GM19467 (cell line): Measurements from ENCODE around the gene OR13D1.
A peak's percentile ranks its signal among the peaks of the same experiment; 100 is the strongest.
"Not testable (repeated sequence)": the region's sequence is repeated elsewhere in the genome, so short reads cannot be mapped to it uniquely, and the experiment has no call there.

Experiments
- ATAC-seq: cut with Tn5 transposase; IDR thresholded peaks from one replicate; pipeline ENCODE4 v1.9.1; 2021; ENCODE audit warnings: mild to moderate bottlenecking, moderate library complexity; ENCODE audit not compliant: unreplicated experiment

The OR13D1 gene, protein sequence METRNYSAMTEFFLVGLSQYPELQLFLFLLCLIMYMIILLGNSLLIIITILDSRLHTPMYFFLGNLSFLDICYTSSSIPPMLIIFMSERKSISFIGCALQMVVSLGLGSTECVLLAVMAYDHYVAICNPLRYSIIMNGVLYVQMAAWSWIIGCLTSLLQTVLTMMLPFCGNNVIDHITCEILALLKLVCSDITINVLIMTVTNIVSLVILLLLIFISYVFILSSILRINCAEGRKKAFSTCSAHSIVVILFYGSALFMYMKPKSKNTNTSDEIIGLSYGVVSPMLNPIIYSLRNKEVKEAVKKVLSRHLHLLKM

DNA sequence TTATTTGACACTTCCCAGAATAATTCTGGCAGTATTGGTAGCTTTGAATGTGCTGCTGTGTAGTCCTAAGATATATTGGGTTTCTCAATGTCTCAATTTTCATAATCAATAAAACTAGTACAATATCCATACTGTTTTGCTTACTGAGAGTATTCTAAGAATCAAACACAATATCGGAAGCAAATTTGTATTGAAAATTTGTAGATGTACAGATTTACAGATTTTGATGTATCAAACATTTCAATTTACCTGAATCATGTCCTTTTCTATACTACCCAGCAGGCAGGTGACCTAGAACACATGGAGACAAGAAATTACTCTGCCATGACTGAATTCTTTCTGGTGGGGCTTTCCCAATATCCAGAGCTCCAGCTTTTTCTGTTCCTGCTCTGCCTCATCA, at the start of gene OR13D1:
Gene OR13D1, plus strand, starts transcription at position 301 of the 400 bp plus-strand sequence. Its CDS starts 0 bp downstream, at position 301.
- ATAC-seq = no peak

DNA sequence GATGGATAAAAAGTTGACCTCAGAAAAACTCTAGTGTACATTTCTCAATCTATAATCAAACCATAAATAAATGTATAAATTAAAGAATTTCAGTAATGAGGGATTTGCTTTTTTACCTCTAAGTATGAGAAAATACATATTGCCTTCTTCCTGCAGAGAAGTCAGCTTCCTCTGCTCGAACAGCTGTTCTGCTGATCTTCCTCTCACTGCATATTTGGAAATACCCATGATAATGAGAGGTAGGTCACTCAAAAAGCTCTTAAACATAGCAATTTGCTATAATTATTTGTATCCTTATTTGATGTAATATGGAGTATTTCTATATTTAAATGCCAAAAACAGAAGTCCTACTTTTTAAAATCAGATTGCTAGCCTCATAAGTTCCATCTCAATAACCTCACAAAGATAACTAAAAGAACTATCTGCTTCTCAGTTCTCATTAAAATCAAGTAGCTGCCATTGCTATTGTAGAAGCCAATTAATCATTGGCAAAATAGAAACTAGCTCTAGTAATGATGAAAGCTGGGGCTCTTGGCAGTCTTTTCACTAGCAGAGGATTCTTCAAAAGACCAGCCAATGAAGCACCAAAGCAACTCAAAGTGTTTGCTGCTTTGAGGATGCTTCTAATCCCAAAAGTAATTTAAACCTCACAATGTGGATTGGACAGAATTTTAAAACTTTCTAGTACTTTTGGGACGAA, 35.7 kb upstream of the OR13D1 start:
- no peak for ATAC-seq

DNA sequence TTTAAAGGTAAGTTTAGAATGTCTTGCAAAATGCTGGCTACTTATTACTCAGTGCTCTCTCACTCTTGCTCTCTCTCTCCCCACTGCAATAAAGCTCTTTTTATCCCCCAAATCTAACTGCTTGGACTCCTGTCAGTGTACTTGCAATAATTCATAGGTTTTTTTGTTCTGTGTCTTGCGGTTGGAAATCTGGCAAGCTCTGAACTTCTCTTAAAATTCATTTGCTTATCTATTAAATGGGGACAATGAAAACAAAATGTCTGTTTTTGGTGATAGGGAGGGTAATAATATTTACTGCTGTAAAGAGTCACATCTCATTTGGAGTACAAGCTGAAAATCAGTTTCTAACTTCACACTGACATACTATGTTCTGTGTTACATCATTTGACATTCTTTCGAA, 18.7 kb upstream of the OR13D1 start:
- ATAC-seq = no peak

DNA sequence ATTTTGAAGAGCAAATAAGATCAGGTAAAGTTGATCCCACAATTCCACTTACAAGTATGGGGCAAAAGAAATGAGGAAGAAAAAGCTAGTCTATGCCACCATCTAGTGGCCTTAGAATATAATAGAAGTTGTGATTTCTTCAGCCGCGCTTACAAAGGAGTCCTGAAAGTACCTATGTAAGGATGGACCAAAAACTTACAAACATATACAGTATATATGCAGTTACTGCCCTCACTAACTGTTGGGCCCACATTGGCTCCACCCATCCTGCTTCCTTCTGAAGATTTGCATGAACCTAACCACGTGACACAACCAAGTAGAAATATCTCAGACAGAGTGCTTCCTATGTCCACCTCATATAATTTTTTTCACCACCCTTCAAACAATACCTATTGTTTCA, 11.7 kb upstream of the OR13D1 start:
- ATAC-seq = no peak

DNA sequence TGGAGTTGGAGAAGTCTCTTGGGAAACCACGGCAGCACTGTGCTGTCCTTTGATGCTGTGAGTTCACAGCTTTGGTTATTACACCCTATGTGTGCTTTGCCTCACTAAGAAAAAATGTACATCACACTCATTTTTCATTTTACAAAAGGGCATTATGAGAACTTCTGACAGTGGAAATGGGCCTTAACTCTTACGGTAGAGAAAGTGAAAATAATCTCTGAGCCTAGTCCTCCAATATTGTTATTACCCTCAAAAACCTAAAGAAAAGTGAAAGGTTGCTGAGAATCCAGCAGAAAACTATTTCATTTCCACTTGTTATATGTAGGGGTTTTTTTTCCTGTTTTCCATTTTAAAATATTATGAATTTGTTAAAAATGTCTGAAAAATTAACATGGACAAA, 8.2 kb upstream of the OR13D1 start:
- ATAC-seq = no peak

DNA sequence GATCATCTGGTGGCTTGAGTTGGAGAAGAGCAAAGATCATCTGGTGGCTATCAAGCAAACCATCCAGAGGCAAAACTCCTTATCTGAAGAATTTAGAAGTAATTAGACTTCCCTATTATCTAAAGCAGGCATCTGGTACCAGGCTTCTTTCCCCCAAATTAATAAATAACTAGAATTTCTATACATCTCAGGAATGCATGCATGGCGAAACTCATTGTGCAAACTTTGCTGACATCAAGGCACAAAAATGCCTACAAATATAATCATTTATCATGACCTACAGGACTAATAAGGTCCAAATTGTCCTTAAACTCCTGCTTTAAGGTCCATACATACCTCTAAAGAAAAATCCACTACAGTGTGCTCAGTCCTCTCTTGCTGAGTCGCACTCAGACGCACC, 6.0 kb downstream of the OR13D1 start:
- no peak for ATAC-seq

DNA sequence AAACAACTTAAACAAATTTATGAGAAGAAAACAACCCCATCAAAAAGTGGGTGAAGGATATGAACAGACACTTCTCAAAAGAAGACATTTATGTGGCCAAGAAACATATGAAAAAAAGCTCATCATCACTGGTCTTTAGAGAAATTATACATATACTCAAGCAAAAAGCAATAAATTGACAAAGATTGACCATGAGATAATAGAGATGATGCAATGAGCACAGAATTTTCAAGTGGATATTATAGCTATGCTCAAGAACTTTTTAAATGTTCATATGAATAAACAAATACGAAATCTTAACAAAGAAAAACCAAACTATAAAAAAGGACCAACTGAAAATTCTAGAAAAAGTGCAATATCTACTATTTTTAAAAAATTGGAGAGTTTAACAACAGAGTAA, 14.4 kb downstream of the OR13D1 start:
- not testable (repeated sequence) for ATAC-seq

DNA sequence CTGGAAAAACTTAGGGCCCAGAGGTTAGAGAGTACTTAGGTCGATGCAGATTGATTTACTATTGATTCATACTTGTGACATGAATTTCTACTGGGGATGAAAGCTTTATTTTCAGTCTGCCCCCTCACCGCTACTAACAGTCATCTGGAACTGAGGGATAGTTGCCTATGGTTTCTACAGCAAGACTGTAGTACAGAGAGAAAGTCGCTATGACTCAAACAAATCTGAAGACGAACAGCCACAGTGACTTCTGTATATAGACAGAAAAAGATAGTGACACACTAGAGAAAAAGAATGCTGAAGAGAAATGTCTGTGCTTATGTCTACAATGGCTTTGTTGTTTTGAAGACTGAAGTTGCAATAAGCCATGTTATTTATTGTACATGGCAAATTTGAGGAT, 17.3 kb downstream of the OR13D1 start:
- no peak for ATAC-seq

DNA sequence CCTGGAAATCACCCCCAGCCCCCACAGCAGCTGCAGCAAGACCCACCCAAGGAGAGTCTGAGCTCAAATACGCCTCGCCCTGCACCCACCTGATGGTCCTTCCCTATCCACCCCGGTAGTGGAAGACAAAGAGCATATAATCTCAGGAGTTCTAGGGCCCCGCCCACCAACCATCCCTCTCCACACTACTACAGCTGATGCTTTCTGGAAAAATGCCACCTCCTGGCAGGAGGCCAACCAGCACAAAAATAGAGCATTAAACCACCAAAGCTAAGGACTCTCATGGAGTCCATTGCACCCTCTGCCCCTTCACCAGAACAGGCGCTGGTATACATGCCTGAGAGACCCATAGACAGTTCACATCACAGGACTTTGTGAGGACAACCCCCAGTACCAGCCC, 30.7 kb downstream of the OR13D1 start:
- ATAC-seq = no peak

DNA sequence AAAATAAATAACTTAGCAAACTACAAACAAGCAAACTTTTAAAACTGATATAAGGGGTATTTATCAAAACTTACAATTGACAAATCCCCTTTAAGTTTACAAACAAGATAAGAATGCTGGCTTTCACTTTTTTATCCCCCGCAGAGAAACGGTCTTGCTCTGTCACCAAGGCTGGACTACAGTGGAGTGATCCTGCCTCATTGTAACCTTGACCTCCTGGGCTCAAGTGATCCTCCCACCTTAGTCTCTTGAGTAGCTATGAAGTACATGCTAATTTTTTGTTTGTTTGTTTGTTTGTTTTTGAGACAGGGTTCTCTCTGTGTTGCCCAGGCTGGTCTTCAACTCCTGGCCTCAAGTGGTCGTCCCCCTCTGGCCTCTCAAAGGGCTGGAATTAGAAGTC, 44.1 kb downstream of the OR13D1 start:
- ATAC-seq = no peak

DNA sequence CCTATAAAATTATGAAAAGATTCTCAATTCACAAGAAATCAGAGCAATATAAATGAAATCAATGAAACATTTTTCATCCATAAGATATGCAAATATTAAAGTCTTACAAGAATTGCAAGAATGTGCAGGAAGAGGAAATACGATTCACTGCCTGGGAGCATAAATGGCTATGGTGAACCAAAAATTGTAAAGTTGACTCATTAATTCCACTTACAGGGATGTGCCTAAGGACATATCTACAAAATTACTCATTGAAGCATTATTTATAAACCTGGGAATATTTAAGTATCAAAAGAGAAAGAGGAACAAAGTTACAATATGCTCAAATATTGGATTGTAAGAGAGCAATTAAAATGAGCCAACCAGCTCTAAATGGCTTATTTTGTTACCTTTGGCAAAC, 46.3 kb downstream of the OR13D1 start:
- ATAC-seq = no peak

DNA sequence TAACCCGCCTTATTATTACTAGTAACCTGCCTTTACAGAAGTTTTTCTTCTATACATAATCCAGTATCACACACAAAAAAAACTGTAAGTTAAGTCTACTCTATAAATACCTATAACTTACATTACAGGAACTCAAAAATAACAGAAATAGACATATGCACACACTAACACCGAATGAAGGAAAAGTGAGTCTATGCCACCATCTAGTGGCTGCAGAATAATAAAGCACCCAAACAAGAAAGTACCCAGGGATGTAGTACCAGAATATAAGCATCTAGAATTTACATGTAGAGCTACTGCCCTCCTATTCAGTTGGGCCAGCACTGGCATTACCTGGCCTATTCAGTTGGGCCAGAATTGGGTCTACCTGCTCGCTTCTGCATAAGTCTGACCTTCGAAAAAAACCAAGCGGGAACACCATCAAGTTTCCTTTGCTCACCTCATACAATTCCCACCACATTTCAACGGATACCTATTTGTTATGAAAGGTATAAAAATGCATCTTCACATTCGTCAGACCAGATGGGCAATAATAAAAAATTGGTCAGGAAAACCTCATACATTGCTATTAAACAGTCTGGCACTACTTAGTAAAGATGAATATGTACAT, 49.2 kb downstream of the OR13D1 start:
- peak; percentile 38 for ATAC-seq
